GM10248 (cell line): ENCODE results near the gene SH3BP4.

Source experiments
- CTCF ChIA-PET: fragments of 300-600 bp; sonication (Branson Sonifier 250); formaldehyde crosslinking; extraction: SDS; loops from one replicate; lab custom pipeline; 2021; ENCODE audit warnings: antibody characterized with exemption; lab: Yijun Ruan, JAX
- POLR2A ChIA-PET: fragments of 350-650 bp; sonication (Branson Sonifier 250); formaldehyde crosslinking; extraction: SDS; loops from one replicate; lab custom pipeline; 2020; ENCODE audit warnings: antibody characterized with exemption; lab: Yijun Ruan, JAX
- DNase-seq: peaks from one replicate; pipeline ENCODE4 v3.0.0; 2012; ENCODE audit errors: extremely low spot score
- TF ChIP-seq, protein P1 (sequence below): IDR thresholded peaks from 2 replicates; pipeline ENCODE4 v1.5.1; 2012; ENCODE audit warnings: mild to moderate bottlenecking, low read depth; ENCODE audit errors: extremely low read depth, missing control alignments, control extremely low read depth

The SH3BP4 gene

DNA sequence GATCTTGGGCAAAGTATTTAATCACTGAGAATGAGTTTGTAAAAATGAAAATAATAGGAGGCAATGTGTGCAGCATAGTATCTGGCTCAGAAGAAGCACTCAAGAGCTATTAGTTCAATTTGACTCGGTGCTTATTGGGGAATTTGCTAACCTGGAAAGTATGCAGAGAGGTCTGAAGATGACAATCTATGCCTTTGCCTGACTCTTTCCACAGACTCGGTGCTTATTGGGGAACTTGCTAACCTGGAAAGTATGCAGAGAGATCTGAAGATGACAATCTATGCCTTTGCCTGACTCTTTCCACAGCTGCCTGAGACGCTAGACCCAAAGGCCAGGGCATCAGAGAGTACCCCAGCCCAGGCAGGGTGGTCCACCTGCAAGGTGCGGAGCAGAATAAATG, 12.2 kb upstream of the SH3BP4 start:
- DNase-seq: no peak
- TF ChIP-seq, protein P1, sequence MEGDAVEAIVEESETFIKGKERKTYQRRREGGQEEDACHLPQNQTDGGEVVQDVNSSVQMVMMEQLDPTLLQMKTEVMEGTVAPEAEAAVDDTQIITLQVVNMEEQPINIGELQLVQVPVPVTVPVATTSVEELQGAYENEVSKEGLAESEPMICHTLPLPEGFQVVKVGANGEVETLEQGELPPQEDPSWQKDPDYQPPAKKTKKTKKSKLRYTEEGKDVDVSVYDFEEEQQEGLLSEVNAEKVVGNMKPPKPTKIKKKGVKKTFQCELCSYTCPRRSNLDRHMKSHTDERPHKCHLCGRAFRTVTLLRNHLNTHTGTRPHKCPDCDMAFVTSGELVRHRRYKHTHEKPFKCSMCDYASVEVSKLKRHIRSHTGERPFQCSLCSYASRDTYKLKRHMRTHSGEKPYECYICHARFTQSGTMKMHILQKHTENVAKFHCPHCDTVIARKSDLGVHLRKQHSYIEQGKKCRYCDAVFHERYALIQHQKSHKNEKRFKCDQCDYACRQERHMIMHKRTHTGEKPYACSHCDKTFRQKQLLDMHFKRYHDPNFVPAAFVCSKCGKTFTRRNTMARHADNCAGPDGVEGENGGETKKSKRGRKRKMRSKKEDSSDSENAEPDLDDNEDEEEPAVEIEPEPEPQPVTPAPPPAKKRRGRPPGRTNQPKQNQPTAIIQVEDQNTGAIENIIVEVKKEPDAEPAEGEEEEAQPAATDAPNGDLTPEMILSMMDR: no peak
- ChIA-PET POLR2A (no interaction called here), CTCF (no interaction called here)

DNA sequence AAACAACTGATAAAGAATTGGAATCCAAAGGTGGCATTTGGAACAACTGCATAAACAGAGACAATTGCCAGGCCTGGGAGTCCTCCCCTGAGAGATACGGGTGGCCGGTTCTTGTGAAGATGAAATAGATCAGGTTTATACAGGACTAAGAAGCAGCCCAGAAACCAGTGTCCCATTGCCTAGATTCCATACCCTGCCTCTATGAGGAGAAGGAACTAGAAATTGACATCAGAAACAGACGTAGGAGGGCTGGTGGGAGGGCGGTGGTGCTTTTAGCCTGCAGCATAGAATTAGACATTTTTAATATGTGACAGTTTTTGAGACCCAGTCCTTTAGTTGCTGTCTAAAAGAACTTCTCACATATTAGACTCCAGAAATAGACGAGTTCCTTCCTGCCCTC, 11.8 kb upstream of the SH3BP4 start:
- POLR2A ChIA-PET: no interaction called here
- no peak for DNase-seq
- TF ChIP-seq, protein P1: no peak
- CTCF ChIA-PET: no interaction called here

DNA sequence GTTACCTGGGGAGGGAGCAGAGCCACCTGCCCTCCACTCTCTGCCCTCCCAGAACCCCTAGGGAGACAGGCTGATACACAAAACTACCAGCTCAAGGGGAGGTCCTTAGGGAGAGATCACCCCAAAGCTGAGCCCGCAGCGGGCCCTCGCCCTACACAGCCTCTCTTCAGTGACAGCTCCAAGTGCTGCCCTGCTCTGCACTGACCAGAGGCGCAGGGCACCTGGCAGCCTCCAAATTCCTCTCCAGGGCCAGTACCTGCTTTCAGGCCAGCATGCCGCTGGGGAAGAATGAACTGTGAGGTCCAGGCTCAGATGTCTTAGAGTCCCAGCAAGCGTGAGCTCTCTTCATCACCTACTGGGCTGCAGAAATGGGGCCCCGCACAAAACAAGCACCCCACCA, 11.3 kb upstream of the SH3BP4 start:
- TF ChIP-seq, protein P1: no peak
- CTCF ChIA-PET: no interaction called here
- no peak for DNase-seq
- POLR2A ChIA-PET: no interaction called here

DNA sequence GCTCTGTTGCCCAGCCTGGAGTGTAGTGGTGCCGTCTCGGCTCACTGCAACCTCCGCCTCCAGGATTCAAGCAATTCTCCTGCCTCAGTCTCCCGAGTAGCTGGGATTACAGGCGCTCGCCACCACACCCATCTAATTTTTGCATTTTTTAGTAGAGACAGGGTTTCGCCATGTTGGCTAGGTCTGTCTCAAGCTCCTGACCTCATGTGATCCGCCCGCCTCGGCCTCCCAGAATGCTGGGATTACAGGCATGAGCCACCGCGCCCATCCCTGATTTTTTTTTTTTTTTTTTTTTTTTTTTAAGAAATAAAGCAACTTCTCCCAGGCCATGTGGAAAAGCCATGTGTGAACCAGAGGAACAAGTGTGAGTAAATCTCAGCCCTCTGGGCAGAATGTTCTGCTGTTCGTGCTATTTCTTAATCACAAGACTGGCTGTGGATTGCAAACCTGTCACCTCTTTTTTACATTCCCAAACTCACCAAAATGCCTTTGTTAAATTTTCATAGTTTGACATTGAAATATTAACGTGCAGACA, 6.4 kb upstream of the SH3BP4 start:
- ChIA-PET POLR2A (no interaction called here), CTCF (no interaction called here)
- no peak for DNase-seq
- TF ChIP-seq, protein P1: no peak

DNA sequence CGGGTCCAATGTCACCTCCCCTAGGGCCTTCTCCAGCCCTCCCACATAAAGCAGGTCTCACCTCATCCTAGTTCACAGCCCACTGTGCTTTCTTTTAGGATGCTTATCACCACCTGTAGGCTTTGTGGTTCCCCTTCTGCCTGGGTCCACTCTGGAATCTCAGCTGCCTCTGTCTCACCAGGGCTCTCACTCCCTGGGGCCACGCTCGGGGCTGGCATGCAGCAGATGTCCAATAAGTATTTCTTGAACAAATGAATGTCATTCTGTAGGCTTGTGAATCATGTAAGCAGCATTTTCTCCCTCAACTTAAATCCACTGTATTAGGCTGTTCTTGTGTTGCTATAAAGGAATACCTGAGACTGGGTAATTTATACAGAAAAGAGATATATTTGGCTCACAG, 4.3 kb upstream of the SH3BP4 start:
- TF ChIP-seq, protein P1: no peak
- POLR2A ChIA-PET: no interaction called here
- CTCF ChIA-PET: no interaction called here
- no peak for DNase-seq

DNA sequence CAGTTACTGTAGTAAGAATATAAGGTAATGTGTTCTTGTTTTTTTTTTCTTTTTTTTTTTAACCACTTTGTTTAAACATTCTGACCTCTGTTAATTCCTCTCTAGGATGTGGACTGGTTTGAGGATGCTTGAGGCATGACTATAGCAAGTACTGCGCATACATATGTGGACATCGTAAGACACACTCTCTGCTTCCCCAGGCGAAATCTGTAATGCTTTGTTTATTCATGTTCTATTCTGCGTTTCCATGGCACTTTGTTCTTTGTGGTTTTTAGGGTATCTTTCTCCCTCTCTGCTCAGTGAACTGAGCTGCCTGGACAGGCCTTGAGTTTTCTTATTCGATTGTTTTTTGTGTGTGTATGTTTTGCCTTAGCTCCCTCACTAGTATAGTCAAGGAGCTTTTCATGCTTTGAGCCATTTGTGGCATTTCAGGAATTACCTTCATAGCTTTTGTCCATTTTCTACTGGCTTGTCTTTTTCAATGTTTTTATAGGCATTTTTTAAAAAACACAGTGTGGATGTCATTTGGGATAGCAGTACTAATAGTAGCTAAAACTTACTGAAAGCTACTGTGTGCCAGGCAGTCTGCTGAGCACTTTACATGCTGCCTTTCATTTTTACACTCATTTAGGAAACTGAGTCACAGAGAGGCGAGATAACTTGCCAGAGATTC, 1.9 kb upstream of the SH3BP4 start:
- TF ChIP-seq, protein P1: no peak

DNA sequence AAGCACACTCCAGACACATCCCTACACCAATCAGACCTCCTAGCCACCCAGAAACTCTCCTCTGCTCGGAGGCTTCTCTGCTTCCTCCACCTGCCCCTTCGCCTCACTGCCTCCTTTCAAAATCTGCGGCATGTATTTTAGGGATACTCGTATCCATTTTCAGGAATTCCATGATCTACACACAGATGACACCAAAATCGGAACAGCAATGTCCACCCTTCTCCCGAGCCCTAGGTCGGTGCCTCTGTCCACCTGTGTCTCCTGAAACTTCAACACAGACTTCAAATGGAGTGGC, 1.4 kb upstream of the SH3BP4 start:
- TF ChIP-seq, protein P1: no peak
- ChIA-PET POLR2A (no interaction called here), CTCF (interaction anchor here (0.6 to 1.0 kb wide), 2 partner anchors 8 to 11 kb away, joined by 3 read pairs; no protein-coding TSS in a partner anchor)
- no peak for DNase-seq

More for the DNA sequence above, 1.9 kb upstream of the SH3BP4 start:
- ChIA-PET CTCF (interaction anchor here (0.6 to 1.0 kb wide), 2 partner anchors 8 to 11 kb away, joined by 3 read pairs; no protein-coding TSS in a partner anchor), POLR2A (no interaction called here)
- DNase-seq: no peak
